ENCODE measurements around the gene SEPTIN5. TPM values are rescaled to one million over a fixed set of nuclear protein-coding genes. Genes with fewer than 3 reads are reported as not detected.

The SEPTIN5 gene
- total and polyA plus RNA-seq, 9 of the 15 experiments (the other 6 are each of a cell fraction or from before 2014, with no cell fraction given) = 0.03 to 195 (median 119) TPM

DNA sequence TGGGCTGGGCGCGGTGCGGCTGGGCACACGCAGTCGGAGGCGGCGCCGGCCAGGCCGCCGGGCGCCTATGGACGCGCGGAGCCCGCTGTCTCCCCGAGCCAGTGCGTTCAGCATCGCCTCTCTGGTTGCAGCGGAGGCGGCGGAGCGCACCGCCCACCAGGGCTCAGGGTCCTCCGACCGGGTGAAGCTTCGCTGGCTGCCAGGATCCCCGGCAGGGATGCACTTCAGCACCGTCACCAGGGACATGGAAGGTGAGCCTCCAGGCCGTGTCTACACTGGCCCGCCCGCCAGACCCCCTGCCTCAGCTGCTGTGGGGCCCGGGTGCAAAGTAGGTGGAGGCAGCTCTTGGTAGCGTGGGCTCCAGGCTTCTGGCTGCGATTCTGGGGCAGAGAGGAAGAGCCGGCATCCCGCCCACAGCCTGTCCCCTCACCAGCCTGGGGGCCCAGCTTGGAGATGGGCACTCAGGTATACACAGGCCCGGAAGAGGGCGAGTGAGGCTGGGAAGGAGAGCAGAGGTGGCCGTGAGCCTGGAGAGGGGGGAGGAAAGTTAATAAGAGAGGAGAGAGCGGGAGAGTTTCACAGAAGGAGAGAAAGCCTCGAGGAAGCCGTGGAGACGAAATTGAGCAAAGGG, 45.2 kb downstream of the SEPTIN5 start (continued):
- TF ChIP-seq TEAD4 (IDR thresholded peaks at IDR 0.05; ENCODE audit: low read length) = no peak
- TF ChIP-seq TEAD4 (CRISPR knock-in tag; IDR thresholded peaks at IDR 0.05; ENCODE audit: borderline replicate concordance) = no peak
- TF ChIP-seq, protein P1, sequence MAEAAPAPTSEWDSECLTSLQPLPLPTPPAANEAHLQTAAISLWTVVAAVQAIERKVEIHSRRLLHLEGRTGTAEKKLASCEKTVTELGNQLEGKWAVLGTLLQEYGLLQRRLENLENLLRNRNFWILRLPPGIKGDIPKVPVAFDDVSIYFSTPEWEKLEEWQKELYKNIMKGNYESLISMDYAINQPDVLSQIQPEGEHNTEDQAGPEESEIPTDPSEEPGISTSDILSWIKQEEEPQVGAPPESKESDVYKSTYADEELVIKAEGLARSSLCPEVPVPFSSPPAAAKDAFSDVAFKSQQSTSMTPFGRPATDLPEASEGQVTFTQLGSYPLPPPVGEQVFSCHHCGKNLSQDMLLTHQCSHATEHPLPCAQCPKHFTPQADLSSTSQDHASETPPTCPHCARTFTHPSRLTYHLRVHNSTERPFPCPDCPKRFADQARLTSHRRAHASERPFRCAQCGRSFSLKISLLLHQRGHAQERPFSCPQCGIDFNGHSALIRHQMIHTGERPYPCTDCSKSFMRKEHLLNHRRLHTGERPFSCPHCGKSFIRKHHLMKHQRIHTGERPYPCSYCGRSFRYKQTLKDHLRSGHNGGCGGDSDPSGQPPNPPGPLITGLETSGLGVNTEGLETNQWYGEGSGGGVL (CRISPR knock-in tag; IDR thresholded peaks at IDR 0.05) = no peak; the same call in 1 of the 2 replicates
- TF ChIP-seq ARHGAP35 (IDR thresholded peaks at IDR 0.05; ENCODE audit: partially characterized antibody) = no peak
- TF ChIP-seq, protein P2, sequence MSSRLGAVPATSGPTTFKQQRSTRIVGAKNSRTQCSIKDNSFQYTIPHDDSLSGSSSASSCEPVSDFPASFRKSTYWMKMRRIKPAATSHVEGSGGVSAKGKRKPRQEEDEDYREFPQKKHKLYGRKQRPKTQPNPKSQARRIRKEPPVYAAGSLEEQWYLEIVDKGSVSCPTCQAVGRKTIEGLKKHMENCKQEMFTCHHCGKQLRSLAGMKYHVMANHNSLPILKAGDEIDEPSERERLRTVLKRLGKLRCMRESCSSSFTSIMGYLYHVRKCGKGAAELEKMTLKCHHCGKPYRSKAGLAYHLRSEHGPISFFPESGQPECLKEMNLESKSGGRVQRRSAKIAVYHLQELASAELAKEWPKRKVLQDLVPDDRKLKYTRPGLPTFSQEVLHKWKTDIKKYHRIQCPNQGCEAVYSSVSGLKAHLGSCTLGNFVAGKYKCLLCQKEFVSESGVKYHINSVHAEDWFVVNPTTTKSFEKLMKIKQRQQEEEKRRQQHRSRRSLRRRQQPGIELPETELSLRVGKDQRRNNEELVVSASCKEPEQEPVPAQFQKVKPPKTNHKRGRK (tag; IDR thresholded peaks at IDR 0.05) = no peak
- TF ChIP-seq, protein P3, sequence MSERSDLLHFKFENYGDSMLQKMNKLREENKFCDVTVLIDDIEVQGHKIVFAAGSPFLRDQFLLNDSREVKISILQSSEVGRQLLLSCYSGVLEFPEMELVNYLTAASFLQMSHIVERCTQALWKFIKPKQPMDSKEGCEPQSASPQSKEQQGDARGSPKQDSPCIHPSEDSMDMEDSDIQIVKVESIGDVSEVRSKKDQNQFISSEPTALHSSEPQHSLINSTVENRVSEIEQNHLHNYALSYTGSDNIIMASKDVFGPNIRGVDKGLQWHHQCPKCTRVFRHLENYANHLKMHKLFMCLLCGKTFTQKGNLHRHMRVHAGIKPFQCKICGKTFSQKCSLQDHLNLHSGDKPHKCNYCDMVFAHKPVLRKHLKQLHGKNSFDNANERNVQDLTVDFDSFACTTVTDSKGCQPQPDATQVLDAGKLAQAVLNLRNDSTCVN (CRISPR knock-in tag; IDR thresholded peaks at IDR 0.05) = no peak
- TF ChIP-seq KAT8 (IDR thresholded peaks at IDR 0.05; ENCODE audit: low read depth) = no peak
- TF ChIP-seq ZNF444 (CRISPR knock-in tag; IDR thresholded peaks at IDR 0.05) = no peak
- 0 out of 2 replicates have a peak, but pooled peaks have one; percentile 4 for TF ChIP-seq CREB1 (IDR thresholded peaks at IDR 0.05)
- TF ChIP-seq CREB1 (CRISPR knock-in tag; IDR thresholded peaks at IDR 0.05) = no peak
- TF ChIP-seq, protein P4, sequence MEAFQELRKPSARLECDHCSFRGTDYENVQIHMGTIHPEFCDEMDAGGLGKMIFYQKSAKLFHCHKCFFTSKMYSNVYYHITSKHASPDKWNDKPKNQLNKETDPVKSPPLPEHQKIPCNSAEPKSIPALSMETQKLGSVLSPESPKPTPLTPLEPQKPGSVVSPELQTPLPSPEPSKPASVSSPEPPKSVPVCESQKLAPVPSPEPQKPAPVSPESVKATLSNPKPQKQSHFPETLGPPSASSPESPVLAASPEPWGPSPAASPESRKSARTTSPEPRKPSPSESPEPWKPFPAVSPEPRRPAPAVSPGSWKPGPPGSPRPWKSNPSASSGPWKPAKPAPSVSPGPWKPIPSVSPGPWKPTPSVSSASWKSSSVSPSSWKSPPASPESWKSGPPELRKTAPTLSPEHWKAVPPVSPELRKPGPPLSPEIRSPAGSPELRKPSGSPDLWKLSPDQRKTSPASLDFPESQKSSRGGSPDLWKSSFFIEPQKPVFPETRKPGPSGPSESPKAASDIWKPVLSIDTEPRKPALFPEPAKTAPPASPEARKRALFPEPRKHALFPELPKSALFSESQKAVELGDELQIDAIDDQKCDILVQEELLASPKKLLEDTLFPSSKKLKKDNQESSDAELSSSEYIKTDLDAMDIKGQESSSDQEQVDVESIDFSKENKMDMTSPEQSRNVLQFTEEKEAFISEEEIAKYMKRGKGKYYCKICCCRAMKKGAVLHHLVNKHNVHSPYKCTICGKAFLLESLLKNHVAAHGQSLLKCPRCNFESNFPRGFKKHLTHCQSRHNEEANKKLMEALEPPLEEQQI (IDR thresholded peaks at IDR 0.05) = no peak
- TF ChIP-seq, protein P5, sequence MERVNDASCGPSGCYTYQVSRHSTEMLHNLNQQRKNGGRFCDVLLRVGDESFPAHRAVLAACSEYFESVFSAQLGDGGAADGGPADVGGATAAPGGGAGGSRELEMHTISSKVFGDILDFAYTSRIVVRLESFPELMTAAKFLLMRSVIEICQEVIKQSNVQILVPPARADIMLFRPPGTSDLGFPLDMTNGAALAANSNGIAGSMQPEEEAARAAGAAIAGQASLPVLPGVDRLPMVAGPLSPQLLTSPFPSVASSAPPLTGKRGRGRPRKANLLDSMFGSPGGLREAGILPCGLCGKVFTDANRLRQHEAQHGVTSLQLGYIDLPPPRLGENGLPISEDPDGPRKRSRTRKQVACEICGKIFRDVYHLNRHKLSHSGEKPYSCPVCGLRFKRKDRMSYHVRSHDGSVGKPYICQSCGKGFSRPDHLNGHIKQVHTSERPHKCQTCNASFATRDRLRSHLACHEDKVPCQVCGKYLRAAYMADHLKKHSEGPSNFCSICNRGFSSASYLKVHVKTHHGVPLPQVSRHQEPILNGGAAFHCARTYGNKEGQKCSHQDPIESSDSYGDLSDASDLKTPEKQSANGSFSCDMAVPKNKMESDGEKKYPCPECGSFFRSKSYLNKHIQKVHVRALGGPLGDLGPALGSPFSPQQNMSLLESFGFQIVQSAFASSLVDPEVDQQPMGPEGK (CRISPR knock-in tag; IDR thresholded peaks at IDR 0.05; ENCODE audit: borderline replicate concordance) = no peak
- TF ChIP-seq BCL6 (CRISPR knock-in tag; IDR thresholded peaks at IDR 0.05) = no peak
- no peak for TF ChIP-seq ZNF766 (CRISPR knock-in tag; conservative IDR thresholded peaks at IDR 0.05)
- TF ChIP-seq NFATC3 (IDR thresholded peaks at IDR 0.05) = no peak
- 0 out of 2 replicates have a peak, but pooled peaks have one; percentile 14 for TF ChIP-seq ZKSCAN1 (IDR thresholded peaks at IDR 0.05; ENCODE audit: low read depth, low read length)
- TF ChIP-seq GTF2F1 (IDR thresholded peaks at IDR 0.05; ENCODE audit: low read depth, low read length) = 0 out of 2 replicates have a peak, but pooled peaks have one; percentile 45
- TF ChIP-seq ZNF3 (CRISPR knock-in tag; IDR thresholded peaks at IDR 0.05) = no peak
- TF ChIP-seq DACH1 (IDR thresholded peaks at IDR 0.05; ENCODE audit: partially characterized antibody) = no peak
- peak; percentile 41 for TF ChIP-seq PHF20 (IDR thresholded peaks at IDR 0.05; ENCODE audit: partially characterized antibody)
